AG04449 (cell line): ENCODE measurements around the gene ARPC1A.

ENCODE experiments used
- CTCF ChIA-PET: fragments of 350-600 bp; formaldehyde crosslinking; extraction: SDS; loops from one replicate; lab custom pipeline; 2021; ENCODE audit warnings: antibody characterized with exemption; lab: Yijun Ruan, JAX
- POLR2A ChIA-PET: fragments of 400-600, 350-600 bp; formaldehyde crosslinking; extraction: SDS; loops from one replicate; lab custom pipeline; 2020; ENCODE audit warnings: antibody characterized with exemption, inconsistent platforms; lab: Yijun Ruan, JAX
- DNase-seq: peaks from one replicate; pipeline ENCODE4 v3.0.0-alpha.2; 2010; ENCODE audit warnings: low read depth, low spot score
- H3K4me3 ChIP-seq: 2 replicates; pipeline ENCODE4 v1.5.1; 2011; ENCODE audit warnings: low read depth, mild to moderate bottlenecking, control low read depth, low read length
- CTCF ChIP-seq: IDR thresholded peaks from one replicate; pipeline ENCODE4 v1.5.1; 2011; ENCODE audit warnings: mild to moderate bottlenecking, moderate library complexity, low read length, control low read depth, inconsistent platforms; ENCODE audit not compliant: insufficient read depth; ENCODE audit errors: missing control alignments

Gene ARPC1A

GRCh38 chr7:99397297-99397983 lies 71.7 kb downstream of the ARPC1A start:
- ChIA-PET CTCF (interaction anchor here (0.5 kb wide), 1 partner anchor 13 kb away, joined by 3 read pairs; no protein-coding TSS in a partner anchor), POLR2A (interaction anchor here (3.4 kb wide), 1 partner anchor 11 kb away, joined by 21 read pairs; the partner anchor contains the start of genes BUD31 and PDAP1)
- no peak for TF ChIP-seq CTCF
- no peak overlapping the region for H3K4me3 ChIP-seq
- no peak for DNase-seq

- POLR2A ChIA-PET: interaction anchor here (0.5 to 3.4 kb wide), 2 partner anchors 9 to 35 kb away, joined by 3 to 21 read pairs; partner anchors contain the start of genes BUD31 and PDAP1
- TF ChIP-seq CTCF: no peak
- CTCF ChIA-PET: no interaction called here
- no peak overlapping the region for H3K4me3 ChIP-seq
- DNase-seq: no peak
These were observed 73.3 kb downstream of the ARPC1A start for GRCh38 chr7:99398891-99399445.

GRCh38 chr7:99399597-99399996 lies 73.9 kb downstream of the ARPC1A start:
- TF ChIP-seq CTCF: no peak
- ChIA-PET POLR2A (interaction anchor here (0.5 to 3.4 kb wide), 2 partner anchors 8 to 34 kb away, joined by 3 to 21 read pairs; partner anchors contain the start of genes BUD31 and PDAP1), CTCF (interaction anchor here (1.4 kb wide), 1 partner anchor 13 kb away, joined by 3 read pairs; no protein-coding TSS in a partner anchor)
- H3K4me3 ChIP-seq: no peak overlapping the region
- DNase-seq: no peak

GRCh38 chr7:99402854-99403253 lies 77.2 kb downstream of the ARPC1A start:
- DNase-seq: no peak
- no peak overlapping the region for H3K4me3 ChIP-seq
- POLR2A ChIA-PET: no interaction called here
- CTCF ChIA-PET: no interaction called here
- no peak for TF ChIP-seq CTCF

GRCh38 chr7:99403764-99404163 lies 78.1 kb downstream of the ARPC1A start:
- DNase-seq: no peak
- TF ChIP-seq CTCF: no peak
- POLR2A ChIA-PET: interaction anchor here (1.4 kb wide), 1 partner anchor 11 kb away, joined by 5 read pairs; no protein-coding TSS in a partner anchor
- no peak overlapping the region for H3K4me3 ChIP-seq
- CTCF ChIA-PET: interaction anchor here (1.3 kb wide), 1 partner anchor 10 kb away, joined by 4 read pairs; no protein-coding TSS in a partner anchor
